OCI-LY7 (cell line): ENCODE data around the gene DUSP12.

ENCODE experiments used
- EZH2phosphoT487 ChIP-seq: fragments of 200-600 bp; sonication (generic); IDR thresholded peaks from 2 replicates; pipeline ENCODE4 v1.6.1; 2018; ENCODE audit warnings: low read depth, borderline replicate concordance, mild to moderate bottlenecking, mixed run types, antibody characterized with exemption, low read length, moderate library complexity, mixed read lengths
- TF ChIP-seq, protein P1 (sequence below): fragments of 200-600 bp; sonication (generic); conservative IDR thresholded peaks from 2 replicates; pipeline ENCODE4 v1.5.1; 2014; ENCODE audit warnings: mild to moderate bottlenecking, antibody characterized with exemption, low read length, moderate library complexity, mixed read lengths

DNA sequence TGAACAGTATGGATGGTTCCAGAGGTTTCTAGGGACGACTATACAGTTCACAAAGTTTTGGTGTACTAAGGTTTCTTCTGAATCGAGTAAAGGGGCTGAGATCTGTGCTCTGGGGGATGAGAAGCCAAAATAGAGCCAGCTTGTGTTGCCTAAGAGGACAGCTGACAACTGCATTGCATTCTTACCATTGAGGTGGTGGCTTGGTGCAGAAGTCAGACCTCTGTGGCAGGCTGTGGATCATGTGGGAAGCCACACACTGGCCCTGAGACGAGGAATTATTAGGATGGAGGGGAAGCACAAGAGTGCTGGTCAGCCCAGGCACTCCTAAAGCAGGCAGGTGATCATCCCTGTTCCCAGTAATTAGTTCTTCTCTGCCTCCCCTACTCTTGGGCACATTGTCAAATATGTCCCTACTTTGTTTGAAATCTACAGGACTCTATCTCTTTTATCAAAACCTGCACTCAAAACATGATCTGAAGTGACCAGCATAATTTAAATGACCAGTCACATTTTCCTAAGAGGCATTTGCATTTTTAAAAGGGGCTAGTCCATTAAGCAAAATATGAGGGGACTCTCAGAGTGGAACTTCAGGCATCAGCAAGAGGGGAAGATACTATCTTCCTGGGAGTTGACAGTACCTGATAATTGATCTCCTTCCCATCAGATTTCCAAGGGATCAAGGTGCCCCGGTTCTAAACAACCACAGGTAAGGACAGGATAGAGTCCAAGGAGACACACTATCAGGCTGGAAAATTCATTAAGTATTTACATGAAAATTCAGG lies 28.4 kb upstream of the DUSP12 start, which contains the start of gene FCRLB:
- TF ChIP-seq, protein P1, sequence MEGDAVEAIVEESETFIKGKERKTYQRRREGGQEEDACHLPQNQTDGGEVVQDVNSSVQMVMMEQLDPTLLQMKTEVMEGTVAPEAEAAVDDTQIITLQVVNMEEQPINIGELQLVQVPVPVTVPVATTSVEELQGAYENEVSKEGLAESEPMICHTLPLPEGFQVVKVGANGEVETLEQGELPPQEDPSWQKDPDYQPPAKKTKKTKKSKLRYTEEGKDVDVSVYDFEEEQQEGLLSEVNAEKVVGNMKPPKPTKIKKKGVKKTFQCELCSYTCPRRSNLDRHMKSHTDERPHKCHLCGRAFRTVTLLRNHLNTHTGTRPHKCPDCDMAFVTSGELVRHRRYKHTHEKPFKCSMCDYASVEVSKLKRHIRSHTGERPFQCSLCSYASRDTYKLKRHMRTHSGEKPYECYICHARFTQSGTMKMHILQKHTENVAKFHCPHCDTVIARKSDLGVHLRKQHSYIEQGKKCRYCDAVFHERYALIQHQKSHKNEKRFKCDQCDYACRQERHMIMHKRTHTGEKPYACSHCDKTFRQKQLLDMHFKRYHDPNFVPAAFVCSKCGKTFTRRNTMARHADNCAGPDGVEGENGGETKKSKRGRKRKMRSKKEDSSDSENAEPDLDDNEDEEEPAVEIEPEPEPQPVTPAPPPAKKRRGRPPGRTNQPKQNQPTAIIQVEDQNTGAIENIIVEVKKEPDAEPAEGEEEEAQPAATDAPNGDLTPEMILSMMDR, result no peak
- TF ChIP-seq EZH2phosphoT487, result no peak
